ENCODE data around the gene VPS36. TPM values are rescaled to one million over a fixed set of nuclear protein-coding genes. Genes with fewer than 3 reads are reported as not detected.

Gene VPS36
- total and polyA plus RNA-seq, 2 of the 4 experiments (the other 2 are of a cell fraction) = 14.8 to 16.7 TPM

- H3K56ac ChIP-seq (ENCODE audit: extremely low read depth, insufficient read depth, low read length) = peak overlapping the region; percentile 42; the same call in 1 of the 2 replicates
- peak overlapping the region; percentile 89 for H2BK120ac ChIP-seq (ENCODE audit: low read depth, low read length)
- no peak overlapping the region for H3K9ac ChIP-seq (ENCODE audit: low read depth, low read length)
- H3K27me3 ChIP-seq (ENCODE audit: control insufficient read depth, insufficient read depth, low read length) = no peaks in the 10 kb centered on the region
- peak overlapping the region; percentile 74 for H2BK20ac ChIP-seq (ENCODE audit: low read depth, low read length)
- dilution Hi-C loops (cut with HindIII; ENCODE audit: low sequenced_read_pairs, unreplicated experiment) (no loop called here), intact Hi-C loops (cut with micrococcal nuclease) (no loop called here), in situ Hi-C loops (cut with MboI; ENCODE audit: low sequenced_read_pairs) (no loop called here)
- BruUV-seq (replicated peaks) = no TSS peak
- H4K20me1 ChIP-seq (ENCODE audit: insufficient read depth, low read length) = no peaks in the 10 kb centered on the region
- no peak for ATAC-seq (ENCODE audit: low read depth)
- peak overlapping the region; percentile 92 for H3K23ac ChIP-seq (ENCODE audit: low read depth, low read length)
- H3K36me3 ChIP-seq (ENCODE audit: control insufficient read depth, insufficient read depth, low read length) = peaks cover 11% of the 10 kb centered on the region
- peak overlapping the region; percentile 96; the same call in 2 of the 3 replicates for H2BK15ac ChIP-seq (ENCODE audit: low read depth, low read length)
- H3K4me3 ChIP-seq (ENCODE audit: insufficient read depth, low read depth, low read length) = no peak overlapping the region
- H4K8ac ChIP-seq (ENCODE audit: low read depth in 2 of 2, low read length in 2 of 2) = peak overlapping the region; percentile 71 to 94; a peak in 3 of 4 replicates
- no peak overlapping the region for H3K4me2 ChIP-seq (ENCODE audit: low read depth, low read length)
- H3K14ac ChIP-seq (replicated peaks; ENCODE audit: low read depth, low read length) = peak overlapping the region; percentile 95
- no CpG with 5 or more reads among the region's 1 CpG for WGBS, 2 experiments (ENCODE audit: extremely low coverage in 2 of 2, insufficient read length in 1 of 2)
- peak overlapping the region; percentile 95 for H4K91ac ChIP-seq (ENCODE audit: insufficient read depth, low read depth, low read length)
- ChIA-PET CTCF (no interaction called here), POLR2A (ENCODE audit: unreplicated experiment) (no interaction called here)
- peak overlapping the region; percentile 91; the same call in 1 of the 2 replicates for H2AK5ac ChIP-seq (ENCODE audit: low read depth, low read length)
- peaks cover 16% of the 10 kb centered on the region for H3K4me1 ChIP-seq (ENCODE audit: control insufficient read depth, insufficient read depth, low read length)
- H2AK9ac ChIP-seq (replicated peaks; ENCODE audit: low read depth, low read length, poor library complexity) = peak overlapping the region; percentile 90
- peak overlapping the region; percentile 92 for H2BK5ac ChIP-seq (ENCODE audit: low read depth, low read length, poor library complexity, severe bottlenecking)
- peak overlapping the region; percentile 81 for H4K5ac ChIP-seq (ENCODE audit: low read depth, low read length)
- peak overlapping the region; percentile 90 for H3K4ac ChIP-seq (ENCODE audit: low read depth, low read length)
- H3K9me1 ChIP-seq (ENCODE audit: insufficient read depth, low read length) = peaks cover 11% of the 10 kb centered on the region
- no peaks in the 10 kb centered on the region for H3K9me3 ChIP-seq (ENCODE audit: control insufficient read depth, insufficient read depth, low read length)
- peaks cover 9 to 12% of the 10 kb centered on the region in 2 experiments; a peak in 3 of 4 replicates for H3K79me1 ChIP-seq (ENCODE audit: low read depth in 1 of 2, low read length in 2 of 2)
- peak overlapping the region; percentile 89; the same call in 1 of the 2 replicates for H3K27ac ChIP-seq (ENCODE audit: insufficient read depth, low read length)
- H3K18ac ChIP-seq (ENCODE audit: low read depth, low read length) = peak overlapping the region; percentile 74
- H2AFZ ChIP-seq (replicated peaks; ENCODE audit: low read length, poor library complexity) = no peak overlapping the region
- DNase-seq = no peak
- TF ChIP-seq RFX5 (IDR thresholded peaks at IDR 0.05; ENCODE audit: low read depth, low read length) = no peak
- TF ChIP-seq CEBPB (IDR thresholded peaks at IDR 0.05; ENCODE audit: low read depth, low read length) = no peak
- no peak for TF ChIP-seq FOS (IDR thresholded peaks at IDR 0.05; ENCODE audit: low read depth, low read length)
- no peak for TF ChIP-seq MAFK (IDR thresholded peaks at IDR 0.05; ENCODE audit: low read depth, low read length)
- TF ChIP-seq MXI1 (IDR thresholded peaks at IDR 0.05; ENCODE audit: borderline replicate concordance, low read depth, low read length) = no peak
- no peak for TF ChIP-seq CHD1 (IDR thresholded peaks at IDR 0.05; ENCODE audit: low read depth, low read length)
- TF ChIP-seq POLR2A (IDR thresholded peaks at IDR 0.05; ENCODE audit: low read depth, low read length) = no peak
- no peak for TF ChIP-seq USF2 (IDR thresholded peaks at IDR 0.05; ENCODE audit: low read depth, low read length)
- TF ChIP-seq SMC3 (IDR thresholded peaks at IDR 0.05; ENCODE audit: low read depth, low read length) = no peak
Measured at GRCh38 chr13:52414051-52414450, 36.4 kb downstream of the VPS36 start.

Data from IMR-90 (cell line).